GM18505 (cell line): ENCODE results near the gene PCED1A.

Experiments used
- ATAC-seq: cut with Tn5 transposase; IDR thresholded peaks from one replicate; pipeline ENCODE4 v1.9.1; 2021; ENCODE audit not compliant: unreplicated experiment
- POLR2A ChIP-seq: IDR thresholded peaks from 4 replicates; pipeline ENCODE4 v1.6.1; 2011; ENCODE audit warnings: borderline replicate concordance; ENCODE audit not compliant: insufficient read depth, insufficient read length; ENCODE audit errors: extremely low read depth

PCED1A gene, protein sequence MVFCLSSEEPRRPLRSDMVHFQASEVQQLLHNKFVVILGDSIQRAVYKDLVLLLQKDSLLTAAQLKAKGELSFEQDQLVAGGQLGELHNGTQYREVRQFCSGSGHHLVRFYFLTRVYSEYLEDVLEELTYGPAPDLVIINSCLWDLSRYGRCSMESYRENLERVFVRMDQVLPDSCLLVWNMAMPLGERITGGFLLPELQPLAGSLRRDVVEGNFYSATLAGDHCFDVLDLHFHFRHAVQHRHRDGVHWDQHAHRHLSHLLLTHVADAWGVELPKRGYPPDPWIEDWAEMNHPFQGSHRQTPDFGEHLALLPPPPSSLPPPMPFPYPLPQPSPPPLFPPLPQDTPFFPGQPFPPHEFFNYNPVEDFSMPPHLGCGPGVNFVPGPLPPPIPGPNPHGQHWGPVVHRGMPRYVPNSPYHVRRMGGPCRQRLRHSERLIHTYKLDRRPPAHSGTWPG

DNA sequence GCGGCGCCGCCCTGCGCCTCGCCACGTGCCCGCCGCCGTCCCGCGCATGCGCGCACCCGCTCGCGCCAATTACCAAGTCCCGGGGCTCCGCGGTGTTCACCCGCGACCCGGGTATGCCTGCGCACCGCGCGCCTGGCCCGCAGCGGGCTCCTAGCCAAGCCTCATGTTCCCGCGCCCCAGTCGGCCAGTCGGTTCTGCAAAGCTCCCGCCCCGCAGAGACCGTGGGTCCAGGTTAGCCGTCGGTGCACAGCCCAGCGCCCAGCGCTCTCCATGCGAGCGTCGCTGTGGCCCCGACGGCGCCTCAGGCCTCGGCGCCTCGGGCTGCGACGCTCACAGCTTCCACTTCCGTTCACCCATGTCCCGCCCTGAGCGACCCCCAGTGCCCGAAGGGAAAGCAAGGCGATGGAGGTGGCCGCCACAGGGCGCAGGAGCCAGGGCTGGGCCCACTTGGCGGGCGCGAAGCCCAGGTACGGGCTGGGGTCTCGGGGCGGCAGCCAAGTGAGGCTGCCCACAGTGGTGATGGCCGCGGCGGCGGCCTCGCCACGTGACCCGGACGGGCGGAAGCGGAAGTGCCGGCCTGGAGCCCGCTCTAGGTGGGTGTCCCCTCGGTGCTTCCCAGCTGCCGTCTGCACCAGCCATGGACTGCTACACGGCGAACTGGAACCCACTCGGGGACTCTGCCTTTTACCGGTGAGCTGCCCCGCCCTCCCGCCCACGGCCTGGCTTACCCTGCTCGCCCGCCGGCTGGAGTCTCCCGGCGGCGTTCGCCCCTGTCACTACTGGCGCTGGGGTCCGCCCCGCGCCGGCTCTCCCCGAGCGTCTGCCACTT is at the start of gene PCED1A, which contains the start of gene VPS16:
TSS of gene PCED1A (minus strand) at position 518 of the 829 bp plus-strand sequence. CDS start 743 bp downstream, outside the sequence.
TSS of gene VPS16 (plus strand) at position 608 of the 829 bp plus-strand sequence. CDS start at position 638, 30 bp downstream.
- TF ChIP-seq POLR2A: peak; percentile 85
- peak; percentile 96 for ATAC-seq

- TF ChIP-seq POLR2A: no peak
- ATAC-seq: no peak
Measured at GRCh38 chr20:2889797-2890196, 49.3 kb upstream of the PCED1A start.

- no peak for ATAC-seq
- TF ChIP-seq POLR2A: no peak
Measured at GRCh38 chr20:2889209-2889608, 48.8 kb upstream of the PCED1A start.

DNA sequence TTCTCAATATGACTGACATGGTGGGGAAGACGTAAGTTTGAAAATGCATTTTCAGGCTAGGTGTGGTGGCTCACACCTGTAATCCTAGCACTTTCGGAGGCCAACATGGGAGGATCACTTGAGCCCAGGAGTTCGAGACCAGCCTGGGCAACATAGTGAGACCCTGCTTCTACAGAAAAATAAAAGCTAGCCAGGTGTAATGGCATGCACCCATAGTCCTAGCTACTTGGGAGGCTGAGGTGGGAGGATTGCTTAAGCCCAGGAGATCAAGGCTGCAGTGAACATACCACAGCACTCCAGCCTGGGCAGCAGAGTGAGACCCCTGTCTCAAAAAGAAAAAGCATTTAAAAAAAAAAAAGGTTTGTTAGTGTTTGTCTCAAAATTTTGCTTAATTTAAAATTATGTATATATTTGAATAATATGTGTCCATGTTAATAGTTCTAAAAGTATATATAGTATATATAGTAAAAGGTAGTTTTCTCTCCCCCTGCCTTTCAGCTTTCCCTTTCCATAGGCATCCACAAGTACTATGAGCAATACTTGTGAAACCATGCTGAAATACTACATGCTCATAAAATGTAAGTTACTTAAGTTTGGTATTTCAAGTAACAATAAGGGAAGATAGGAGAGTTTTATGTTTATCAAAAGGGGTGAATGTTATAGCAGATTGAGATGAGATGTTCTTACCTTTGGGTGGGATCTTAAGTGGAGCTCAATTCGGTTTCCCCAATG is 47.9 kb upstream of the PCED1A start:
- TF ChIP-seq POLR2A: no peak
- ATAC-seq: no peak

GRCh38 chr20:2887715-2888114 is 47.3 kb upstream of the PCED1A start:
- ATAC-seq: no peak
- no peak for TF ChIP-seq POLR2A

DNA sequence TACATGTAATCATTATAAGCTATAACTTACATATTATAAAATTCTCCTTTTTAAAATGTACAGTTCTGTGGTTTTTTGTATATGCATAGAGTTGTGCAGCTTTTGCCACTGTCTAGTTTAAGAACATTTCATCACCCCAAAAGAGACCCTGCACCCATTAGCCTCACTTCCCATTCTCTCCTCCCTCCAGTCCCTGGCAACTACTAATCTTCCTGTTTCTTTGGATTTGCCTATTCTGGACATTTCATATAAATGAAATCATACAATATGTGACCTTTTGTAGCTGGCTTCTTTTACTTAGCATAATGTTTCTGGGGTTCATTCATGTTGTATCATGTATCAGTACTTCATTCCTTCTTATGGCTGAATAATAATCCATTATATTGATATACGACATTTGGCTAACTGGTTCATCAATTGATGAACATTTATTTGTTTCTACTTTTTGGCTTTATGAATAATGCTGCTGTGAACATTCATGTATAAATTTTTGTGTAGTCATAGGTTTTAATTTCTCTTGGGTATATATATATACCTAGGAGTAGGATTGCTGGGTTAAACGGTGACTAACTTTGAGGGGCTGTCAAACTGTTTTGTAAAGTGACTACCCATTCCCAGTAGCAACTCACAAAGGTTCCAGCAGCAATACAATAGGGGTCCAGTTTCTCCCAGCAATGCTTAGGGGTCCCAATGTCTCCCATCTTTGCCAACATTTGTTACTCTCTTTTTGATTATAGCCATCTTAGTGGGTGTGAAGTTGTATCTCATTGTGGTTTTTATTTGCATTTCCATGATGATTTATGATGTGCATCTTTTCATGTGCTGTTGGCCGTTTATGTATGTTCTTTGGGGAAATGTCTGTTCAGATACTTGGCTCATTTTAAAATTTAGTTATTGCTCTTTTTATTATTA is 43.5 kb upstream of the PCED1A start:
- ATAC-seq: no peak
- TF ChIP-seq POLR2A: no peak

DNA sequence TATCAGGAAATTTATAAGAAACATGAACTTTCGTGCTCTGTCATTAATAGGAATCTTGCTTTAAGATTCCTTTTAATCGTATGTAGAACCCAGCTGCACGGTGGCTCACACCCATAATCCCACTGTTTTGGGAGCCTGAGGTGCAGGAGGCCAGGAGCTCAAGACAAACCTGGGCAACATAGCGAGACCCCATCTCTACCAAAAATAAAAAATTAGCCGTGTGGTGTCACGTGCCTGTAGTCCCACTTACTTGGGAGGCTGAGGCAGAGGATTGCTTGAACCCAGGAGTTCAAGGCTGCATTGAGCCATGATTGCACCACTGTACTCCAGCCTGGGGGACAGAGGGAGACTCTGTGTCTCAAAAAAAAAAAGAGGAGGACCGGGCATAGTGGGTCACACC is 40.2 kb upstream of the PCED1A start:
- TF ChIP-seq POLR2A: no peak
- ATAC-seq: no peak

GRCh38 chr20:2879146-2879545 is 38.7 kb upstream of the PCED1A start:
- TF ChIP-seq POLR2A: no peak
- no peak for ATAC-seq

DNA sequence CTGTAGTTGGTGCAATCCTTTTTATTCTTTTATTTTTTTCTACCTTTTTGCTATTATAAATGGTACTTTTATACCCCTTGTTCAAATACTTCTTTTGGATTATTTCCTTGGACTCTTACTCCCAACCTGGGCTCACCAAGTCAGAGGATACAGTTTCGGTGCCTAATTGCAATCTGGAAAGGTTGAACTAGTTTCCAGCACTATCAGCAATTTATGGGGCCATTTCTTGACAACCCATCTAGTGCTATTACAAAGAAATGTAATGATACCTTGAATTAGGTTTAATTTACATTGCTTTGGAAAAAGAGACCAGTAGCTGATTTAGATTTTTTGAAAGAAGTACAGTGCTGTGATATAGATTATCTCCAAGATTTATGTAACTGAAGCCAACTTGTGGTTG is 38.1 kb upstream of the PCED1A start:
- ATAC-seq: no peak
- no peak for TF ChIP-seq POLR2A

DNA sequence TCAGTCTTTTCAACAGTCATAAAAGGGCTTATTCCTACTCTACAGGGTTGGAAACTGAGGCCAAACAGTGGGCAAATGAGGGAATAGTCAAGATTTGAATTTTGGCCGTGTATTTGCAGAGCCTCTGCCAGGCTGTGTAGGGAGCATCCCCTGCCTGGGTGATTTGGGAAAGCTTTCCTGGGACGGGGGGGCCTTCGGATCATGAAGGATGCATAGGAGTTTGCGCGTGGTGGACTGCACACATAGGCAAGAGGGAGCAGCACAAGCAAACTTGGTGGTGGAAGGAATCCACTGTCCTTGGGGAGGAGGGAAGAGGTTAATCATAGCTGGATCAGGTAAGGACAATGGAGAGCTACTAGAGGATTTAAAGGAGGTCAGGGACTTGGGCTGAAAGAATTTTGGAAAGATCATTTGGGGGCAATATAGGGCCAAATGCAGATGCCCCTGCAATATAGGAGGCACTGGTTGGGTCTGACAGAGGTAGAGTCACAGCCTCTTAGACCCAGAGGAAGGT is 35.3 kb upstream of the PCED1A start:
- no peak for ATAC-seq
- TF ChIP-seq POLR2A: no peak

DNA sequence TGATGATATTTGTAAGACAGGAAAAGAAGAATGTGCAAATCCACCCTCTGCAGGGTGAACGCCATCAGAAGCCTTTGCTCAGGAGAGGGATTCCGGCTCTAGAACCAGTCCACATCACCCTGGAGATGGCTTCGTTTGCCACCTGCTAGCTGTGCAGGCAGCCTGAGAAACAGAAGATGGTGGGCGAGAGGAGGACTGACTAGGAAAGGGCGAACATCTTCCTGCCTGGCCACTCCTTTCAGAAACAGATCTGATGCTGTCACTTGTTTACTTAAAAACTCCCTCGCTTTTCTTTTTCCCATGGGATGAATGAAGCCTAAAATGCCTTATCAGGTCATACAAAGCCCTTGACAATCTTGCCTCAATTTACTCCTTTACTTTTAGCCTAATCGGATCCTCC is 34.0 kb upstream of the PCED1A start:
- TF ChIP-seq POLR2A: no peak
- no peak for ATAC-seq

DNA sequence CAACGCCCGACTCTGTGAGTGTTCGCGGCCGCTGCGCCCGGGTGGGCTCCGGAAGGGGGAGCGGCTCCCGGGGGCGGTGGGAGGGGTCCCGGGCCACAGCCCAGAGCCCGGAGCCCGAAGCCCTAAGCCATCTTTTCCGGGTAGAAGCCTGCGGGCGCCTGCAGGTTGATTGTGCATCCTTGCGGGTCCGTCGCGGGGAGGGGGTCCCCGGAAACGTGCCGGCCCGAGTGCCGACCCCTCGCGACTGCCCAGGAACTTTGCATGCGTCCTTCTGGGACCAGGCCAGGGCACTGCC is 33.2 kb upstream of the PCED1A start:
- no peak for ATAC-seq
- no peak for TF ChIP-seq POLR2A
